Loucy (cell line): ENCODE measurements around the gene CYP21A2.
"Not testable (repeated sequence)": the region's sequence is repeated elsewhere in the genome, so short reads cannot be mapped to it uniquely, and the experiment has no call there.

Source experiments
- H2AFZ ChIP-seq: fragments of 200-600 bp; sonication (generic); 2 replicates; pipeline ENCODE4 v1.6.0; 2016; ENCODE audit warnings: antibody characterized with exemption, mild to moderate bottlenecking, low read length, moderate library complexity
- H3F3A ChIP-seq: fragments of 200-600 bp; 2 replicates; pipeline ENCODE4 v1.6.0; 2016; ENCODE audit warnings: antibody characterized with exemption, low read depth, mild to moderate bottlenecking
- H3K27me3 ChIP-seq: fragments of 200-600 bp; sonication (generic); 2 replicates; pipeline ENCODE4 v1.6.1; 2014; ENCODE audit warnings: low read length, mild to moderate bottlenecking; ENCODE audit not compliant: insufficient read depth, poor library complexity, severe bottlenecking
- H3K36me3 ChIP-seq: fragments of 200-600 bp; sonication (generic); 2 replicates; pipeline ENCODE4 v1.6.1; 2016; ENCODE audit warnings: low read length; ENCODE audit not compliant: insufficient read depth
- H3K4me1 ChIP-seq: fragments of 200-600 bp; sonication (generic); 2 replicates; pipeline ENCODE4 v1.5.1; 2014; ENCODE audit warnings: low read length, mild to moderate bottlenecking; ENCODE audit not compliant: insufficient read depth, poor library complexity, severe bottlenecking
- H3K4me2 ChIP-seq: fragments of 200-600 bp; sonication (generic); 2 replicates; pipeline ENCODE4 v1.6.0; 2014; ENCODE audit warnings: antibody characterized with exemption, low read length, low read depth, mild to moderate bottlenecking; ENCODE audit not compliant: poor library complexity, severe bottlenecking
- H3K4me3 ChIP-seq: fragments of 200-600 bp; sonication (generic); 2 replicates; pipeline ENCODE4 v1.5.1; 2014; ENCODE audit warnings: low read length, mild to moderate bottlenecking, mixed read lengths; ENCODE audit not compliant: poor library complexity, severe bottlenecking
- H3K79me2 ChIP-seq: fragments of 200-600 bp; sonication (generic); 2 replicates; pipeline ENCODE4 v1.6.1; 2014; ENCODE audit warnings: low read length; ENCODE audit not compliant: insufficient read depth
- H3K9ac ChIP-seq: fragments of 200-600 bp; sonication (generic); 2 replicates; pipeline ENCODE4 v1.6.0; 2014; ENCODE audit warnings: mild to moderate bottlenecking, low read depth, low read length, moderate library complexity; ENCODE audit not compliant: poor library complexity, severe bottlenecking
- H3K9me2 ChIP-seq: fragments of 200-600 bp; sonication (generic); replicated peaks from 2 replicates; pipeline ENCODE4 v1.6.1; 2016; ENCODE audit warnings: low read depth, low read length, mixed read lengths
- H3K9me3 ChIP-seq: fragments of 200-600 bp; sonication (generic); 2 replicates; pipeline ENCODE4 v1.6.1; 2014; ENCODE audit warnings: mild to moderate bottlenecking, antibody characterized with exemption, low read length, low read depth; ENCODE audit not compliant: insufficient read depth
- H4K20me1 ChIP-seq: fragments of 200-600 bp; sonication (generic); 2 replicates; pipeline ENCODE4 v1.6.0; 2014; ENCODE audit warnings: antibody characterized with exemption, low read length, mild to moderate bottlenecking; ENCODE audit not compliant: insufficient read depth, poor library complexity, severe bottlenecking

Gene CYP21A2

GRCh38 chr6:32037598-32038524 lies at the start of gene CYP21A2:
Gene CYP21A2 (plus strand): TSS chr6:32038415. CDS start chr6:32038423, 8 bp downstream.
- H3K4me3 ChIP-seq, H3K4me2 ChIP-seq, H3K79me2 ChIP-seq, H3K27me3 ChIP-seq, H3K9ac ChIP-seq, H3K4me1 ChIP-seq, H4K20me1 ChIP-seq, H3K9me3 ChIP-seq, H3F3A ChIP-seq, H3K9me2 ChIP-seq, H3K36me3 ChIP-seq, H2AFZ ChIP-seq: not testable (repeated sequence)

- H2AFZ ChIP-seq, H3K79me2 ChIP-seq, H3K4me3 ChIP-seq, H4K20me1 ChIP-seq, H3K9me2 ChIP-seq, H3K36me3 ChIP-seq, H3K4me1 ChIP-seq, H3K9ac ChIP-seq, H3K4me2 ChIP-seq, H3K27me3 ChIP-seq, H3K9me3 ChIP-seq, H3F3A ChIP-seq: not testable (repeated sequence)
These were observed 48.9 kb upstream of the CYP21A2 start for GRCh38 chr6:31989363-31989762.

GRCh38 chr6:31994421-31994820 lies 43.8 kb upstream of the CYP21A2 start:
- not testable (repeated sequence) for H3K4me1 ChIP-seq, H3K79me2 ChIP-seq, H3K9me2 ChIP-seq

GRCh38 chr6:31996385-31996784 lies 41.8 kb upstream of the CYP21A2 start:
- not testable (repeated sequence) for H3F3A ChIP-seq, H3K9me3 ChIP-seq

More at GRCh38 chr6:31994421-31994820, 43.8 kb upstream of the CYP21A2 start:
- not testable (repeated sequence) for H3K27me3 ChIP-seq, H3K9me3 ChIP-seq, H3K4me3 ChIP-seq, H3K4me2 ChIP-seq, H3K9ac ChIP-seq, H2AFZ ChIP-seq, H3K36me3 ChIP-seq, H3F3A ChIP-seq, H4K20me1 ChIP-seq

GRCh38 chr6:32002546-32003268 lies 35.5 kb upstream of the CYP21A2 start:
- H3K36me3 ChIP-seq, H3K9ac ChIP-seq, H3K4me3 ChIP-seq, H3K9me3 ChIP-seq, H3K4me2 ChIP-seq, H3K4me1 ChIP-seq, H3K79me2 ChIP-seq, H3F3A ChIP-seq, H3K9me2 ChIP-seq, H2AFZ ChIP-seq, H4K20me1 ChIP-seq, H3K27me3 ChIP-seq: not testable (repeated sequence)

More at GRCh38 chr6:31996385-31996784, 41.8 kb upstream of the CYP21A2 start:
- not testable (repeated sequence) for H3K36me3 ChIP-seq, H3K4me2 ChIP-seq, H2AFZ ChIP-seq, H3K79me2 ChIP-seq, H3K4me1 ChIP-seq, H3K9ac ChIP-seq, H3K9me2 ChIP-seq, H4K20me1 ChIP-seq, H3K4me3 ChIP-seq, H3K27me3 ChIP-seq

GRCh38 chr6:32003301-32003700 lies 34.9 kb upstream of the CYP21A2 start:
- H3K9ac ChIP-seq, H2AFZ ChIP-seq, H3K9me2 ChIP-seq, H3K4me1 ChIP-seq, H3F3A ChIP-seq, H3K4me3 ChIP-seq, H3K79me2 ChIP-seq, H3K36me3 ChIP-seq, H3K27me3 ChIP-seq, H3K4me2 ChIP-seq, H3K9me3 ChIP-seq, H4K20me1 ChIP-seq: not testable (repeated sequence)

GRCh38 chr6:32004393-32004792 lies 33.8 kb upstream of the CYP21A2 start:
- H4K20me1 ChIP-seq, H3K4me3 ChIP-seq, H3K9me2 ChIP-seq, H3K9me3 ChIP-seq, H3K9ac ChIP-seq, H3K27me3 ChIP-seq, H3K4me1 ChIP-seq, H3F3A ChIP-seq, H3K79me2 ChIP-seq, H2AFZ ChIP-seq, H3K36me3 ChIP-seq, H3K4me2 ChIP-seq: not testable (repeated sequence)
